LNCAP (cell line): ENCODE measurements around the gene EIF4B.

ENCODE experiments used
- TF ChIP-seq, protein P1 (sequence below): fragments of 450-650 bp; IDR thresholded peaks from 2 replicates; pipeline ENCODE4 v1.5.1; 2017; ENCODE audit warnings: mild to moderate bottlenecking

Gene EIF4B

DNA sequence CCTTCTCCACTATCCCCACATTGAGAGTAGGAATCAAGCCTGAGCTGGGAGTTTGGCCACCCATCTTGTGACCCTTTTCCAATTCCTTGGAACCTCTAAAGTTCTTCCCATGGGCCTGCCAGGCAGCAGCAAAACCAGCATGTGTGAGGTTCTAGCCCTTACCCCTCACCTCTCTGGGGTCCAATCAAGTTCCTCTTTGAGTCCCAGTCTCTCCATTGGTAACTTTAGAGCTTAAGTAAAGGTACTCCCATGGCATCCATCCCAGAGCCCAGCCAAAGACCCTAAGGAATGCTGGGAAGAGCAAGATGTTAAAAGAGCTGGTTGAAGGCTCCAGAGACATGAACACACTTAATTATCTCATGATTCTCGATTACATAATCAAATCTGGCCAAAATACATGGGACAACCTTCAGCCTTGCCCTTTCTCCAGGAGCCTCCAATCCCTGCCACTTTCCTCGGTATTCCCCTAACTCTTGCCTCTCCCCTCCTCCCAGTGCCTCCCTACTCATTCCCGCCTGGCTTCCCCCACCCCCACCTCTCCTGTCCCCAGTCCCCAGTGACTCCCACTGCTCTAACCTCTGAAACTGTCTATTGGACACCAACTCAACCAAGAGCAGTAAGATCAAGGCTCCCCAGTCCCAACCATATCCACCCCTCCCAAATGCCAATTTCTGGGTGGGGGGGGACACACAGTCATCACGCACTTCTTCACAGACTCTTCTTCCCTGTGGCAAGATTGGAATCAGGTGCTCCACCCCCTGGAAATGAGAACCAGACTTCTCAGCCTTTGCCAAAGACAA is 38.8 kb downstream of the EIF4B start:
- TF ChIP-seq, protein P1, sequence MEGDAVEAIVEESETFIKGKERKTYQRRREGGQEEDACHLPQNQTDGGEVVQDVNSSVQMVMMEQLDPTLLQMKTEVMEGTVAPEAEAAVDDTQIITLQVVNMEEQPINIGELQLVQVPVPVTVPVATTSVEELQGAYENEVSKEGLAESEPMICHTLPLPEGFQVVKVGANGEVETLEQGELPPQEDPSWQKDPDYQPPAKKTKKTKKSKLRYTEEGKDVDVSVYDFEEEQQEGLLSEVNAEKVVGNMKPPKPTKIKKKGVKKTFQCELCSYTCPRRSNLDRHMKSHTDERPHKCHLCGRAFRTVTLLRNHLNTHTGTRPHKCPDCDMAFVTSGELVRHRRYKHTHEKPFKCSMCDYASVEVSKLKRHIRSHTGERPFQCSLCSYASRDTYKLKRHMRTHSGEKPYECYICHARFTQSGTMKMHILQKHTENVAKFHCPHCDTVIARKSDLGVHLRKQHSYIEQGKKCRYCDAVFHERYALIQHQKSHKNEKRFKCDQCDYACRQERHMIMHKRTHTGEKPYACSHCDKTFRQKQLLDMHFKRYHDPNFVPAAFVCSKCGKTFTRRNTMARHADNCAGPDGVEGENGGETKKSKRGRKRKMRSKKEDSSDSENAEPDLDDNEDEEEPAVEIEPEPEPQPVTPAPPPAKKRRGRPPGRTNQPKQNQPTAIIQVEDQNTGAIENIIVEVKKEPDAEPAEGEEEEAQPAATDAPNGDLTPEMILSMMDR = no peak

DNA sequence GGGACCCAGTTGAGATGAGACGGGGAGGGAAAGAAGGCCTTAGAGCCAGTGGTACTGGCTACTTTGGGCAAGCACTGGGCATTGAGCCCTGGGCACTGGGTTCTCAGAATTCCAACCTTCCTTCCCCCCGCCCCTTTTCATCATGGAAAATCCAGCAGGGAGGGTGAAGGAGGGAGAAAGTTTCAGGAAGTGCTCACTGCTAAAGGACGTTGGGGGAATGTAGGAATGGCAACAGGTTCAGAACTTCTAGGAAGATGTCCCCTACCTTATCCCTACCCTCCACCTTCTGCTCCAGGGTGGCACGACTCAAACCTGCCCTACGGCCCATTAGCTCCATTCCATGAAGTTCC is 39.4 kb downstream of the EIF4B start:
- TF ChIP-seq, protein P1 = no peak

DNA sequence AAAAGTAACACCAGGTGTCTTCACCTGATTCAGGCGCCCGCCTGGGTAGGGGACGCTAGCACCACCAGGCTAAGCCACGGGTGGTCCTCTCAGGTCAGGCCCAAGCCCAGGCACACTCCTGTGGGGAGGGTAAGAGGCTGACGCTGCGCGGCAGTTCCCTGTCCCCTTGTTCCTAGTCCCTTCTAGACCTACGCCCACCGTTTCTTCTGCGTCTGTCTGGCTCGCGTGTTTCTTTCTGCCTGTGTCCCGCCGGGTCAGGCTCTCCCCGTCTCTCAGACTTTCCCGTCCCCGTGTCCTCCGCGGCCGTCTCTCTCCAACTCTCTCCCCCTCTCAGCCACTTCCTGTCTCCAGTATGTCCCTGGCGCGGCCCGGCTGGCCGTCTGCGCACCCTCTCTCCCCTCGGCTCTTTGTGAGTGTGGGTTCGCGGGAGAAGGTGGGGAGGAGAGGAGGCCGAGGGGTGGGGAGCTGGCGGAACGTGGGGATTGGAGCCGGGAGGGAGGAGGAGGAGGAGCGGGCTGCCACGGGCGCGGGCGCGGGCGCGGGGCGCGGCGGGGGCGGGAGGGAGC is 40.5 kb downstream of the EIF4B start:
- TF ChIP-seq, protein P1 = no peak

DNA sequence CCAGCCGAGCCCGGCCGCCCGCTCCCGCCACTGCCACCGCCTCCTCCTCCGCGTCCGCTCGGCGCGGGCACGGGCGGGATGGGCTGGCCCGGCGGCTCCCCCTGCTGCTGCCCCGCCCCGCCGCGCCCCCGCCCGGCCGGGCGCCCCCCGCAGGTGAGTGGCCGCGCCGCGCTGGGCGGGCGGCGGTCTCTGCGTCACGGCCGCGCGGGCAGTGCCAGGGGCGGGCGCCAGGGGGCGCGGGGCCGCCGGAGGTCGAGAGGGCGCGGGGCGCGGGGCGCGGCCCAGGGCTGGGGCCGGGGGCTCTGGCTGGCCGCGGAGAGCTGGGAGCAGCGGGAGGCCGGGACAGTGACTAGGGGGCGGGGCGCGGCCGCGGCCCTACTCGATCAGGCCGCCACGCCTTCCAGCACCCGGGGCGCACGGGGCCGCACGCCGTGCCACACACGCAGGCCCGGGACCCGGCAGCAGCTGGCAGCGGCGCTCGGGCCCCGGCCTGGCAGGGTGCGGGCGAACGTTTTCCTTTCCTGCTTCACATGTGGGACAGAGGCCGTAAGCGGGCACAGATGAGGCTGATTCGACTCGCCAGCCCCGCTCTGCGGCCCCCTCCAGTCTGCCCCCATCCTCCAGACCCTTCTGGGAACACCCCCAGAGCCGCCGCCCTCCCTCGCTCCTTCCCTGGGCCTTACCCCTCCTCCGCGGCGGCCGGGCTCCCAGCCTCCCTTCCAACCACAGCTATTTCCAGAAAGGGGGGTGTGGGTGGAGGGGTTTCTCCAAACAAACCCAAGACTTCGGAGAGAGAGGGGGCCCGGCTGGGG is 41.2 kb downstream of the EIF4B start:
- TF ChIP-seq, protein P1 = peak; percentile 80

DNA sequence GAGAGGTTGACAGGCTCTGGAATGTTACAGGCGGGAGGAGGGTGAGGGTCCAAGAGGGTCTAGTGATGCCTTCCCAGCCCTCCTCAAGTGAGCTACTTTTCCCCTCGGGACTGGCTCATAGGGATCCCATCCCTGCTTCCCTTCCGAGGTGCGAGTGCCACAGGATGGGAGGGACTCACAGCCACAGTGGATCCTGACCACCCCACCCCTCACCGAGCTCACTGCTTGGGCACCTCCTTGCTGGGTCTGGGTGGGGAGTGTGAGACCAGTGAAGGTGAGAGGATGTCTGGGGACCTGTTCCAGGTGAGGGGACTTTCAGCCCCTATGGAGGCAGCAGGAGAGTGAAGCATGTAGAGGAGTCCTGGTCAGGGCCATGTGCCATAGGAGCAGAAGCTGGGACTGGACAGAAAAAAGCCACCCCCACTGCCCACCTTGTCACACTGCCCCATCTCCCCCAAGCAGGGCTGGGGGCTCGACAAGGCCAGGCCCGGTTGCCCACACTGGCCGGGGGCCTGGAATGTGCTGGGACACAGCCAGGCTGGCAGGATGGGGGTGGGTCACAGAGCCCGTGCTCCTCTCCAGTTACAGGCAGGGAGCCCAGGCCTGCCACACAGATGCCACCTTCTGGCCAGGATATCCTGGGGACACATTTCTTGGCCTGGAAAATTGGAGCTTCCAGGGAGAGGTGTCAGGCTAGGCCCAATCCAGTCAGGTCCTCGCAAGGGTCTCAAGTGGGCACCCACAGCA is 42.0 kb downstream of the EIF4B start:
- TF ChIP-seq, protein P1 = peak; percentile 49

DNA sequence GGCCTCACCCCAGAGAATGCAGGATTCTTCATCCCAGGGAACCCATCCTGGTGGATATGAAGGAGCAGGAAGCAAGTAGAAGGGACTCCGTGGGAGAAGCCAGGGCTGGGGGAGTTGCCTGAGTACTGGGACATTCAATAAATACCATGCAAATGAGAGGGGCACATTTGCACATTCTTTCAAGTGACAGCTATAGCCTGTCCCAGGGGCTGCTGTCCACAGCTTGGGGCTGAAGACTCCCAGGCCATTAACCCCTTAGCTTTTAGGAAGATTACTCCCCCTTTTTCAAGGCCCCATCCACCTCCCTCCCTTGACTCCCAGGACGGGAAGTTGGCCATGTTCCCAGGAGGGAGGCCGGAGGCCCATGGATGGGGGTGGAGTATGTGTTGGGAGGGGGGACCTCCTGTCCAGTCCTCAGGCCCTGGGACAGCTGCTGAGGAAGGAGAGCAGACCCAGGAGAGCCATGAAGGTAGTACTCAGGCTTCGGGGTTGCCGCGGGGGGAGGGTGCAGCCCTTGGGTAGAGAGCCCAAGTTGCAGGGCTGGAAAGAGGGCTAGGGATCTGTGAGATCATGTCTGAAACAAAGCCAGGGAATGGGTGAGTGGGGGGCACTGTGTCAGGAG is 42.6 kb downstream of the EIF4B start:
- TF ChIP-seq, protein P1 = no peak
